Ascending aorta (tissue), 2 donors: ENCODE measurements around the gene DUSP16. TPM values are rescaled to one million over a fixed set of nuclear protein-coding genes. Genes with fewer than 3 reads are reported as not detected.
"Not testable (repeated sequence)": the region's sequence is repeated elsewhere in the genome, so short reads cannot be mapped to it uniquely, and the experiment has no call there.

Experiments used
- DNase-seq, 2 donors: peaks; one replicate each; pipeline ENCODE4 v3.0.0-alpha.2; 2019; ENCODE audit warnings: low spot score in 2 of 2
- H3K27ac ChIP-seq, 2 donors: fragments of 200-600 bp; sonication (generic); one replicate each; pipeline ENCODE4 v1.5.1; 2016 to 2017; ENCODE audit warnings: mild to moderate bottlenecking in 1 of 2
- H3K27me3 ChIP-seq: fragments of 200-600 bp; sonication (generic); one replicate; pipeline ENCODE4 v1.5.1; 2017
- H3K36me3 ChIP-seq, 2 donors: fragments of 200-600 bp; sonication (generic); one replicate each; pipeline ENCODE4 v1.5.1; 2016
- H3K4me1 ChIP-seq, 2 donors: fragments of 200-600 bp; sonication (generic); one replicate each; pipeline ENCODE4 v1.5.1; 2016 to 2017; ENCODE audit warnings: mild to moderate bottlenecking in 1 of 2
- H3K4me3 ChIP-seq, 2 donors: fragments of 200-600 bp; sonication (generic); one replicate each; pipeline ENCODE4 v1.5.1; 2016 to 2017; ENCODE audit warnings: mild to moderate bottlenecking in 1 of 2
- H3K9me3 ChIP-seq, 2 donors: fragments of 200-600 bp; sonication (generic); one replicate each; pipeline ENCODE4 v1.5.1; 2016
- intact Hi-C: fragments of 100-400 bp; cut with DNase I; formaldehyde crosslinking; loops from one replicate; pipeline ENCODE4 v1.15.1; 2023
- total RNA-seq: library from RNA; depleted of rRNA; stranded (reverse); fragments of >200 nt; gene quantifications from one replicate; pipeline ENCODE4 v1.1.0, GENCODE V29; 2016
- TF ChIP-seq, protein P1 (sequence below), 3 experiments: fragments of 200-600 bp in 2 of 3; fragments of 450-650 bp in 1 of 3; sonication (generic) in 2 of 3; IDR thresholded peaks; one replicate each; pipeline ENCODE4 v1.5.1; 2016 to 2019; ENCODE audit warnings: antibody characterized with exemption in 3 of 3, mild to moderate bottlenecking in 1 of 3, moderate library complexity in 1 of 3

DUSP16 gene
- total RNA-seq, 1 donor from 2014 or later: 54.8 TPM

DNA sequence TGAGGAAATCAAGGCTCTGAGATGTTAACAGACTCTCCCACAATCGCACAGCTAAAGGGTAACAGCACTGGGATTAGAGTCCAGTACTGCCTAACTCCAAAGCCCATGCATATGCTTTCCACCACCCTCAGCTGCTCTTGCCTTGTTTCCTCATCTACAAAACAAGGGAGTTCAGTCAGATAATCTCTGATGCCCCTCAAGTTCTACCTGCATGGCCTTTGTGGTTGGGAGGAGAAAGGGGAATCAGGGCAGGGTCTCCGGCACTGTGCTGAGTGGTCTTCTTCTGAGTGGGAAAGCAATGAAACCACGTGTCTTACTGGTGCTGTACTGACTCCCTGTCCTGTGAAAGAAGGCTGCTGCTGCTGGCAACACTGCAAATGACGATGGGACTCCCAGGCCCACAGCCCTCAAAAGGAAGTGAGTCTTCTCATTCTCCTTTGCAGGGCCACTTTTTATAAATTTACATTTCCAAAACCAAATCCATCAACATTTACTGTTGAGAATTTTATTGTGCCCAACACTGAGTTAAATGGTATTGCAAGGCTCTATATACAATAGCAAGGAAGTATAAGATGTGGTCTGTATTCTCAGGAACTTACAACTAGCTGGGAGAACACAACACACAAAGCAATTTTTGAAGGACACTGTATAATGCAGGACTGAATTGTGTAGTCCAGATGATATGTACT is 19.7 kb upstream of the DUSP16 start:
- TF ChIP-seq, protein P1, sequence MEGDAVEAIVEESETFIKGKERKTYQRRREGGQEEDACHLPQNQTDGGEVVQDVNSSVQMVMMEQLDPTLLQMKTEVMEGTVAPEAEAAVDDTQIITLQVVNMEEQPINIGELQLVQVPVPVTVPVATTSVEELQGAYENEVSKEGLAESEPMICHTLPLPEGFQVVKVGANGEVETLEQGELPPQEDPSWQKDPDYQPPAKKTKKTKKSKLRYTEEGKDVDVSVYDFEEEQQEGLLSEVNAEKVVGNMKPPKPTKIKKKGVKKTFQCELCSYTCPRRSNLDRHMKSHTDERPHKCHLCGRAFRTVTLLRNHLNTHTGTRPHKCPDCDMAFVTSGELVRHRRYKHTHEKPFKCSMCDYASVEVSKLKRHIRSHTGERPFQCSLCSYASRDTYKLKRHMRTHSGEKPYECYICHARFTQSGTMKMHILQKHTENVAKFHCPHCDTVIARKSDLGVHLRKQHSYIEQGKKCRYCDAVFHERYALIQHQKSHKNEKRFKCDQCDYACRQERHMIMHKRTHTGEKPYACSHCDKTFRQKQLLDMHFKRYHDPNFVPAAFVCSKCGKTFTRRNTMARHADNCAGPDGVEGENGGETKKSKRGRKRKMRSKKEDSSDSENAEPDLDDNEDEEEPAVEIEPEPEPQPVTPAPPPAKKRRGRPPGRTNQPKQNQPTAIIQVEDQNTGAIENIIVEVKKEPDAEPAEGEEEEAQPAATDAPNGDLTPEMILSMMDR (IDR thresholded peaks at IDR 0.05): no peak
- no peaks in the 10 kb centered on the region for H3K27me3 ChIP-seq
- H3K27ac ChIP-seq: no peak overlapping the region
- intact Hi-C loops: no loop called here
- no peak for DNase-seq
- no peaks in the 10 kb centered on the region for H3K4me1 ChIP-seq
- H3K4me3 ChIP-seq: no peak overlapping the region
- no peaks in the 10 kb centered on the region for H3K9me3 ChIP-seq
- no peaks in the 10 kb centered on the region for H3K36me3 ChIP-seq

DNA sequence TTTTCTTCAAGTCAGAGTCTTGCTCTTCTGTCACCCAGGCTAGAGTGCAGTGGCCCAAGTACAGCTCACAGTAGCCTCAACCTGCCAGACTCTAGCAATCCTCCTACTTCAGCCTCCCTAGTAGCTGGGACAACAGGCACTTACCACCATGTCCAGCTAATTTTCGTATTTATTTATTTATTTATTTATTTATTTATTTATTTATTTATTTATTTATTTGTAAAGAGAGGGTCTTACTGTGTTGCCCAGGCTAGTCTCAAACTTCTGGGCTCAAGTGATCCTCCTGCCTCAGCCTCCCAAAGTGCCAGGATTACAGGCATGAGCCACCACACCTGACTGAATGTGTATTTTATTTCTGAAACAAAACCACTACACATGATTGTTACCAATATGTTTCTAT is 18.1 kb upstream of the DUSP16 start:
- H3K36me3 ChIP-seq, H3K27me3 ChIP-seq, intact Hi-C loops, H3K4me3 ChIP-seq, H3K4me1 ChIP-seq, DNase-seq, H3K27ac ChIP-seq, H3K9me3 ChIP-seq: not testable (repeated sequence)

DNA sequence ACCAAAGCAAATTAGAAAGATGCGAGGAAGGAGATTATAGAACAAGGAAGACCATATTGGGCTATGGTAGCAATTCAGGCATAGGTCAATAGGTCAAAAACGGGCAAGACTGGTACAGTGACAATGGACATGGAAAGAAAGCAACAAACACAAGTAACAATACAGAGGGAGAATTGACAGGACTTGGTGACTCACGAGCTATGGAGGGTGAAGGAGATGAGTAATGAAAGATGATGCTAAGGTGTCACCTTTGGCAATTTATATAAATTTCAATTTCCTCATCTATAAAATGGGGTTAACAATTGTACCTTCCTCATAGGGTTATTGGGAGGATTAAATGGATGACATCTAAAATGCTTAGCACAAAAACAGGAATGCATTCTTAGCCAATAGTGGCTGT is 15.1 kb upstream of the DUSP16 start:
- Histone ChIP-seq H3K27ac (no peak overlapping the region), H3K27me3 (no peaks in the 10 kb centered on the region), H3K4me3 (no peak overlapping the region), H3K36me3 (no peaks in the 10 kb centered on the region), H3K9me3 (no peaks in the 10 kb centered on the region), H3K4me1 (no peaks in the 10 kb centered on the region)
- intact Hi-C loops: no loop called here
- no peak for DNase-seq
- TF ChIP-seq, protein P1 (IDR thresholded peaks at IDR 0.05): no peak

DNA sequence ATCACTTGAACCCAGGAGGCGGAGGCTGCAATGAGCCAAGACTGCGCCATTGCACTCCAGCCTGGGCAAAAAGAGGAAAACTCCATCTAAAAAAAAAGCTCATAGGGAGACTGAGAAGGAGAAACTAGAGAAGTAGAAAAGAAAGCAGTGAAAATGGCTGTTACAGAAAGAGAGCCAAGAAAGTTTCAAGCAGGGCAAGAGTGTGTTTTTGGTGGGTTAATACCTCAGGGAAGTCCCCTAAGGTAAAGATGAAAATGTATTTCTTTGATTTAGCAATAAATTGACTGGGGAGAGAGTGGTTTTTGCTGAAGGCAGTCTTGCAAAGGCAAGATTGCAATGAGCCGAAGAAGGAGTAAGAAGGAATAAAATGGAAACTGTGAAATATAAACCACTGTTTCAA is 10.0 kb upstream of the DUSP16 start:
- H3K4me3 ChIP-seq: peak overlapping the region in 1 of 2 donors; percentile 34

DNA sequence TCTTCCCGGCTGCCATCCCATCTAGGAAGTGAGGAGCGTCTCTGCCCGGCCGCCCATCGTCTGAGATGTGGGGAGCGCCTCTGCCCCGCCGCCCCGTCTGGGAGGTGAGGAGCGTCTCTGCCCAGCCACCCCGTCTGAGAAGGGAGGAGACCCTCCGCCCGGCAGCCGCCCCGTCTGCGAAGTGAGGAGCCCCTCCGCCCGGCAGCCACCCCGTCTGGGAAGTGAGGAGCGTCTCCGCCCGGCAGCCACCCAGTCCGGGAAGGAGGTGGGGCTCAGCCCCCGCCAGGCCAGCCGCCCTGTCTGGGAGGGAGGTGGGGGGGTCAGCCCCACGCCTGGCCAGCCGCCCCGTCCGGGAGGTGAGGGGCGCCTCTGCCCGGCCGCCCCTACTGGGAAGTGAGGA is 3.3 kb upstream of the DUSP16 start:
- H3K27me3 ChIP-seq, H3K4me1 ChIP-seq, H3K27ac ChIP-seq, intact Hi-C loops, H3K36me3 ChIP-seq, H3K9me3 ChIP-seq, H3K4me3 ChIP-seq, DNase-seq: not testable (repeated sequence)

More for the DNA sequence above, 10.0 kb upstream of the DUSP16 start:
- intact Hi-C loops: no loop called here
- H3K9me3 ChIP-seq: no peaks in the 10 kb centered on the region
- no peaks in the 10 kb centered on the region for H3K4me1 ChIP-seq
- no peaks in the 10 kb centered on the region for H3K36me3 ChIP-seq
- H3K27ac ChIP-seq: peak overlapping the region in 1 of 2 donors; percentile 26
- H3K27me3 ChIP-seq: no peaks in the 10 kb centered on the region
- no peak for DNase-seq
- TF ChIP-seq, protein P1 (IDR thresholded peaks at IDR 0.05): no peak

DNA sequence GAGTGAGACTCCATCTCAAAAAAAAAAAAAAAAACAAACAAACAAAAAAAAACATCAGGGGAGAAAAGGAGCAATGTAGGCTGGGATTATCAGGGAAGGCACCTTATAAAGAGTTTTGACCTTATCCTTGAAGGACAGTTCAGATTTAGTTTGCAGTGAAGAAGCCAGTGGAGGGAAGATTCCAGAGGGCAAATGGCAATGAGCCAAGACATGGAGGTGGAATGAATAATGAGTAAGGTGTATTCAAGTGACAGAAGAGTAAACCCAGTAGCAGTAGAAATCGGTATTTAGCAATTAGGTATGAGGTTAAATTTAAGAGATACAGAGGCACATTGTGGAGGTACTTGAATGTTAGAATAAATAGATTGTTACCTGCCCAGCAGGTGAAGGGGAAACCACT is 2.2 kb upstream of the DUSP16 start:
- intact Hi-C loops: loop anchor here (5.0 kb wide), 5 partner anchors 92 to 298 kb away; partner anchors contain the start of genes CDKN1B and LRP6
- DNase-seq: no peak
- TF ChIP-seq, protein P1 (IDR thresholded peaks at IDR 0.05): no peak
- H3K27me3 ChIP-seq: no peaks in the 10 kb centered on the region
- no peak overlapping the region for H3K27ac ChIP-seq
- H3K9me3 ChIP-seq: no peaks in the 10 kb centered on the region
- no peaks in the 10 kb centered on the region for H3K36me3 ChIP-seq
- no peak overlapping the region for H3K4me3 ChIP-seq
- H3K4me1 ChIP-seq: peaks cover 0 to 15% of the 10 kb centered on the region in 2 donors
